Activated naive CD4-positive, alpha-beta T cell treated with anti-CD3 and anti-CD28 coated beads, Interleukin-2, amount 10 ng/mL, durations not matched to agents 7 days and 5 days (primary cell): Measurements from ENCODE around the gene POLR1A.

Experiments
- CTCF ChIA-PET: fragments of 350-600 bp; sonication (Branson Sonifier 250); formaldehyde crosslinking; loops from one replicate; lab custom pipeline; 2021; ENCODE audit warnings: antibody characterized with exemption; lab: Charles Lee
- DNase-seq: peaks from one replicate; pipeline ENCODE4 v3.0.0-alpha.2; 2020
- H3K27ac Mint-ChIP-seq: one replicate; pipeline ENCODE4 v1.8.0; 2021; ENCODE audit warnings: mild to moderate bottlenecking, moderate library complexity, mixed read lengths
- H3K27me3 Mint-ChIP-seq: one replicate; pipeline ENCODE4 v1.8.0; 2021; ENCODE audit warnings: mild to moderate bottlenecking, mixed read lengths
- H3K36me3 Mint-ChIP-seq: one replicate; pipeline ENCODE4 v1.8.0; 2021; ENCODE audit warnings: mixed read lengths
- H3K4me1 Mint-ChIP-seq: one replicate; pipeline ENCODE4 v1.8.0; 2021; ENCODE audit warnings: mixed read lengths
- H3K4me3 Mint-ChIP-seq: one replicate; pipeline ENCODE4 v1.8.0; 2021; ENCODE audit warnings: mild to moderate bottlenecking, moderate library complexity, mixed read lengths
- H3K9me3 Mint-ChIP-seq: one replicate; pipeline ENCODE4 v1.8.0; 2021; ENCODE audit warnings: mixed read lengths

The POLR1A gene

DNA sequence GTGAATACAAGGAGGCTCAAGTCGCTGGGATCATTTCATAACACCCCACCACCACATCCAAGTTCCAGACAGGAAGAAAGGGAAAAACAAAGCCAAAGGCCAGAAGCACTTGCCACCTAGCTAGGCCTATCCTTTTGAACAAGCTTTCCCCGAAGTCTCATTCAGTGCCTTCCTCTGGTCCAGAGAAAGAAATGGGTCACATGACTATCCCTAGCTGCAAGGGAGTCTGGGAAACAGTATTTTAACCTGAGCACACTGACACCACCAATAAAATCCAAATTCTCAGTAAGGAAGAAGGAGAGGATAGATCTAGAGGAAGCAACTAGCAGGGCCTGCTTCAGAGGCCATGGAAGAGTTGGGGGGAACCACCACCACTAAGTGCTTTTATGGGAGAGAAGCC is 91.2 kb downstream of the POLR1A start:
- Mint-ChIP-seq H3K4me1 (peaks cover 41% of the 10 kb centered on the region), H3K27me3 (peaks cover 4% of the 10 kb centered on the region)
- CTCF ChIA-PET = interaction anchor here (0.7 to 1.9 kb wide), 2 partner anchors 66 to 160 kb away, joined by 3 to 5 read pairs; no protein-coding TSS in a partner anchor

DNA sequence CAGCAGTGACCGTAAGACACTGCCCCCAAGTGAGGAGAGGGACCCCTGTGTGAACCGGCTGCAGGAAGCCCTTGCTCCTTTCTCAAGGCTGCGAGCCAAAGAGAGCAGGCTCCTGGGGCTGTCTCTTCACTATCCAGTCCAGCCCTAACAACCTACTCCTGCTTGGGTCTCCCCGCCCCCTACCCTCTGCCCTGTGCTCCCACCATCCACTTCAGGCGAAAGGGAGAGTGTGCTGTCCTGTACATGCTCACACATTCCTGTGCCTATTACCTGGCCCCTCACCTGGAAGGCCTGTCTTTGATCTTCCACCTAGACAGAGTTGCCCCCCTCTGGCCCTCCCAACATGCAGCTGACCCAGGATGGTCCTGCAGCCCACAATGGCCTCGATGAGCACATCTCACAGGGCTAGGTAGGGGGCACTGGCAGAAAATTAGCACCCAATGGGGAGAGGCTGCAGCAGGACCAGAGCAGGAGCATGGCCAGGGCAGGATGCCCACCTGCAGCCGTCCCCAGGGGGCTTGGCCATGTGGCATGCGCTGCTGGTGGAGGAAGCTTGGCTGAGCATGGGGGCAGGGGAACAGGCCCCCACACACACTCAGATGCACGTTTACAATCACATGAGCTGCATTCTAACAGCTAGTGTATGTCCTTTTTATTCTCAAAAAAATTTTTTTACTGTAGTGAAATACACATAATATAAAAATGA is 93.5 kb downstream of the POLR1A start:
- Mint-ChIP-seq H3K27me3 (peaks cover 10% of the 10 kb centered on the region), H3K27ac (no peak overlapping the region)
- CTCF ChIA-PET = no interaction called here

More for the DNA sequence above, 91.2 kb downstream of the POLR1A start:
- no peak for DNase-seq
- H3K9me3 Mint-ChIP-seq = peaks cover 26% of the 10 kb centered on the region
- no peak overlapping the region for H3K27ac Mint-ChIP-seq
- H3K36me3 Mint-ChIP-seq = peaks cover 23% of the 10 kb centered on the region
- no peak overlapping the region for H3K4me3 Mint-ChIP-seq

DNA sequence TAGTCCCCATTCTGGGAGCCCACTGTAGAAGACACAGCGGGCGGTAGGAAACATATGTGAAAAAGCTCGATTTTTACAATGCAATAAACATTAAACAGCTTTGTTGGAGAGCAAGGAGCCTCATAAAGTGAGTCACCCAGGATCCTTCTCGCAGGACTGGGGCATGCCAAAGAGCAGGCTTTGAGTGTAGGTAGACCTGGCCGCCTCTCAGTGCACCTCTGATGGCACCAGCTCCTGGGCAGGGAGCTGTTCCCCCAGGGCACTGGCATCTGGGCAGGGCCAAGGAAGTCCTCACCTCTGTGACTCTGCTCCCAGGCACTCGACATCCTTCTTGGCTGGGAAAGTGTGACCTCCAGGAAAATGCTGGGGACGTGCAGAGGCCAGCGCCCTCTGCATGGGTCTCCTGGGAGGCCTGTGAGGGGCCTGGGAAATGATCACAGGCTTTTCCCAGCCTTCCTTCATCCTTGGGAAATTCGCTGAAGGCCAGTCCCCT is 94.2 kb downstream of the POLR1A start:
- H3K9me3 Mint-ChIP-seq = peaks cover 36% of the 10 kb centered on the region
- H3K4me3 Mint-ChIP-seq = no peak overlapping the region
- CTCF ChIA-PET = no interaction called here
- H3K27me3 Mint-ChIP-seq = peaks cover 12% of the 10 kb centered on the region
- H3K4me1 Mint-ChIP-seq = peaks cover 23% of the 10 kb centered on the region
- peak; percentile 5 for DNase-seq
- H3K27ac Mint-ChIP-seq = no peak overlapping the region
- H3K36me3 Mint-ChIP-seq = peaks cover 27% of the 10 kb centered on the region

More for the DNA sequence above, 93.5 kb downstream of the POLR1A start:
- peaks cover 23% of the 10 kb centered on the region for H3K36me3 Mint-ChIP-seq
- peaks cover 29% of the 10 kb centered on the region for H3K4me1 Mint-ChIP-seq
- peak; percentile 12 for DNase-seq
- H3K4me3 Mint-ChIP-seq = no peak overlapping the region
- H3K9me3 Mint-ChIP-seq = peaks cover 31% of the 10 kb centered on the region

DNA sequence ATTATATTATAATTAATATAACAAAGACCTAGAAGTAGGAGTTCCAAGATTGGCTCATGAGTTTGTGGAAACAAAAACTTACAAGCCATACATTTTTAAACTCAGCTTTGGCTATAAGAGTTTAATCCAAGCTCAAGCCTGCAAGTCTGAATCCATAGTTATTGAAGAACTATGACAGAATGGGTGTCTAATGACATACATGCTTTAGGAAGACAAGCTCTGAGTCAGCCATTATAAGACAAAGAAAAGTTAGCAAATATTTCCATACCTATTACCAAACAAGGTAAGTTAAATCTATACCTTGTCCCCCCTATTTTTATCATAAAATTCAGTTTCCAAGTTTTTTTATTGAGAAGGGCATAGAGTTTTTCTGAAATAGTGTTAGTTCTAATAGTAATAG is 95.6 kb downstream of the POLR1A start:
- no peak overlapping the region for H3K4me3 Mint-ChIP-seq
- CTCF ChIA-PET = no interaction called here
- H3K36me3 Mint-ChIP-seq = peaks cover 24% of the 10 kb centered on the region
- peaks cover 11% of the 10 kb centered on the region for H3K4me1 Mint-ChIP-seq
- peaks cover 42% of the 10 kb centered on the region for H3K9me3 Mint-ChIP-seq
- peaks cover 18% of the 10 kb centered on the region for H3K27me3 Mint-ChIP-seq
- H3K27ac Mint-ChIP-seq = no peak overlapping the region
- no peak for DNase-seq

DNA sequence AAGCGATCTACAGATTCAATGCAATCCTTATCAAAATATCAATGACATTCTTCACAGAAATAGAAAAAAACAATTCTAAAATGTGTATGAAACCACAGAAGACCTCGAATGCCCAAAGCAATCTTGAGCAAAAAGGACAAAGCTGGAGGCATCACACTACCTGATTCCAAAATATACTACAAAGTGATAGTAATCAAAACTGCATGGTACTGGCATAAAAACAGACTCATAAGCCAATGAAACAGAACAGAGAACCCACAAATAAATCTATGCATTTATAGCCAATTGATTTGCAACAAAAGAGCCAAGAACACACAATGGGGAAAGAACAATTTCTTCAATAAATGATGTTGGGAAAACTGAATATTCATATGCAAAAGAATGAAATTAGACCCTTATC is 99.2 kb downstream of the POLR1A start:
- H3K9me3 Mint-ChIP-seq = peaks cover 31% of the 10 kb centered on the region

DNA sequence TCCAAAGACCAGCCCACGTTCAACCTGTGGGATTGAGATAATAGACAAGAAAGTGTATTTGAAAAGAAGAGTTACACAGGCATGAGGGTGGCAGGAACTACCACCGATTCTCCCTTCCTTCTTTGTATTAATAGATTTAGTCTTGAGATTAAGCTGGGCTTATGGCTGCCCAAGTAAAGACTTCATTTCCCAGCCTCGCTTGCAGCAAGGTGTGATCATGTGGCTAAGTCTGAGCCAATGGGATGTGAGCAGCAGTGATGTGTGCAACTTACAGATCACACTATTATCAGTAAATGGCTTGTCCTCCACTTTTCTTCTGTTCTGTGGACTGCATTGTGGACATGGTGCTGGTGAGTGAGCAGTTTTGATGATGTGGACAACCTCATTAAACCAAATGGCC is 101.7 kb downstream of the POLR1A start:
- DNase-seq = peak; percentile 18
- Mint-ChIP-seq H3K9me3 (peaks cover 37% of the 10 kb centered on the region), H3K36me3 (peaks cover 26% of the 10 kb centered on the region), H3K27ac (no peak overlapping the region), H3K4me3 (no peak overlapping the region), H3K27me3 (peaks cover 18% of the 10 kb centered on the region), H3K4me1 (peaks cover 30% of the 10 kb centered on the region)
- CTCF ChIA-PET = interaction anchor here (1.2 kb wide), 1 partner anchor 115 kb away, joined by 3 read pairs; no protein-coding TSS in a partner anchor

More for the DNA sequence above, 99.2 kb downstream of the POLR1A start:
- Mint-ChIP-seq H3K36me3 (peaks cover 17% of the 10 kb centered on the region), H3K27ac (no peak overlapping the region), H3K4me3 (no peak overlapping the region), H3K27me3 (peaks cover 18% of the 10 kb centered on the region), H3K4me1 (peaks cover 10% of the 10 kb centered on the region)
- DNase-seq = no peak
- CTCF ChIA-PET = no interaction called here

DNA sequence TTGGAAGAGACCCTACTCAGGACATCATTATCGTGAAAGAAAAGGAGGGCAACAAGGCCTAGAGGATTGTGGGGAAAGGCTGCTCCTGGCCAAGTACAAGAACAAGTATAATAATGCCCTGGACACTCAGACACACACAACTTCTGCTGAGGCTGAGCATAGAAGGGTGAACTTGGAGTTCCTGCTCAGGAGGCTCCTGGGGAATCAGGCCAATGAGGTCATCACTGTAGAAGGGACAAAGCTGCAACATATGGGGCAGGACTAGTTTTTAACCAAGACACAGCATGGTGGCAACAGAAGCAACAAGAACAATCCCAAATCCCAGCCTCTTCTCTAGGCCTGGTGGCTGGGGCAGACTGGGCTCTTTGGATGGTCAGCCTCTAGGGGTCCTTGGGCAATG is 102.6 kb downstream of the POLR1A start:
- Mint-ChIP-seq H3K4me3 (no peak overlapping the region), H3K4me1 (peaks cover 39% of the 10 kb centered on the region), H3K27me3 (peaks cover 17% of the 10 kb centered on the region), H3K36me3 (peaks cover 27% of the 10 kb centered on the region), H3K27ac (no peak overlapping the region), H3K9me3 (peaks cover 35% of the 10 kb centered on the region)
- CTCF ChIA-PET = interaction anchor here (1.2 kb wide), 1 partner anchor 114 kb away, joined by 3 read pairs; no protein-coding TSS in a partner anchor
- DNase-seq = no peak

DNA sequence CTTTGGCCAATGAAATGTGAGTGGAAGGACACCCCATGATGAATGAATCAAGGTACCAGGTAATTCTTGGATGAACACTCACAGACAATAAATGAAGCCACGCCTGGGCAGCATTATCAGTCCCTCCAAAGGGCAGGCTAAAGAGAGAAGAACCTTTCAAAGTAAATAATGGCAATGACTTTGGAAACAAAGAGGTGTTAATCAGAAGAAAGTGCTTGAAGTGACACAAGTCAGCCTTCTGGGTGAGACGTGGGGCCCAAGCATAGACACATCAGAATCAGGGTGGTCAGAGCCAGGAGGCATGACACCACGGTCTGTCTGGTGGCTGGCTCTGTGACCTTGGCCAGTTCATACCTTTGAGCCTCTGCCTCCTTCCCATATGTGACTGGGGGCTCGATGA is 103.3 kb downstream of the POLR1A start:
- H3K36me3 Mint-ChIP-seq = peaks cover 27% of the 10 kb centered on the region
- H3K27me3 Mint-ChIP-seq = peaks cover 12% of the 10 kb centered on the region
- no peak overlapping the region for H3K4me3 Mint-ChIP-seq
- CTCF ChIA-PET = no interaction called here
- H3K27ac Mint-ChIP-seq = no peak overlapping the region
- DNase-seq = no peak
- H3K4me1 Mint-ChIP-seq = peaks cover 46% of the 10 kb centered on the region
- H3K9me3 Mint-ChIP-seq = peaks cover 33% of the 10 kb centered on the region

DNA sequence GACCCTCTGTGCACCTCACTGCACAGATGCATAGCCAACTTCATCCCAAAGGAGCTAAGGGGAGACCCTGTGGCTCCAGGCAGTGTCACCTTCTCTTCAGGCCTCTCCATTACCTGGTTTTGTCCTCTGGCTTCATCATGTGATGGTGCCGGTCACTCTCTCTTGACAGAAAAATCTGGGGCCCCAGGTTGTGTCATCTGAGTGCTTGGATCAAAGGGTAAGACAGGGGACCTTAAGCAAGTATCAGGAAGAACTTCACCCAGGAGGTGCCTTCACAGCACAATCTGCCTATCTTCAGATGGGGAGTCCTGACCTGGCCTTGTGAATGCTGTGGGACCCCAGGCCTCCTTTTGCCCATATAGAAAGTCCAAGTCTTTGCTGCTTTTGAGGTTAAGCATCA is 104.4 kb downstream of the POLR1A start:
- CTCF ChIA-PET = no interaction called here
- no peak for DNase-seq
- Mint-ChIP-seq H3K27ac (peak overlapping the region; percentile 92), H3K9me3 (peaks cover 27% of the 10 kb centered on the region), H3K36me3 (peaks cover 31% of the 10 kb centered on the region), H3K27me3 (peaks cover 12% of the 10 kb centered on the region), H3K4me3 (no peak overlapping the region), H3K4me1 (peaks cover 57% of the 10 kb centered on the region)

DNA sequence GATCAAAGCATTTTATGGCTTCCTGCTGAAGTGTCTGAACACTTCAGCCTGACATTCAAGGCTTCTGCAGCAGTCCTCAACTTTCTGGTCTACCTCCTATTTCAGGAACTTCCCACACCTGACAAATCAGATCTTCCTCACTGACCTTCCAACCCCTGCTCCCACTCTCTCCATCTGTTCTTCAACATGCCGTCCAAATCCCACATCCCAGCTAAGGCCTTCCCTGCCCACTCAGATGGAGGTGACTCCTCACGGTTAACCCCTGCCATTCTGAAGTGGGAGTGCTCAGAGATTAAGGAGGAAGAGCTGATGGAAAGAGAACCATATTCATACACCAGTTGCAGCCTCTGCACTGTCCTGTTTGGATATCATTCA is 104.8 kb downstream of the POLR1A start:
- CTCF ChIA-PET = interaction anchor here (1.6 to 2.8 kb wide), 3 partner anchors 13 to 112 kb away, joined by 4 to 18 read pairs (median 9); partner anchors contain the start of gene ST3GAL5
- H3K9me3 Mint-ChIP-seq = peaks cover 23% of the 10 kb centered on the region
- peak overlapping the region; percentile 92 for H3K27ac Mint-ChIP-seq
- H3K36me3 Mint-ChIP-seq = peaks cover 31% of the 10 kb centered on the region
- H3K4me3 Mint-ChIP-seq = peak overlapping the region; percentile 7
- peaks cover 61% of the 10 kb centered on the region for H3K4me1 Mint-ChIP-seq
- H3K27me3 Mint-ChIP-seq = peaks cover 9% of the 10 kb centered on the region
- no peak for DNase-seq

DNA sequence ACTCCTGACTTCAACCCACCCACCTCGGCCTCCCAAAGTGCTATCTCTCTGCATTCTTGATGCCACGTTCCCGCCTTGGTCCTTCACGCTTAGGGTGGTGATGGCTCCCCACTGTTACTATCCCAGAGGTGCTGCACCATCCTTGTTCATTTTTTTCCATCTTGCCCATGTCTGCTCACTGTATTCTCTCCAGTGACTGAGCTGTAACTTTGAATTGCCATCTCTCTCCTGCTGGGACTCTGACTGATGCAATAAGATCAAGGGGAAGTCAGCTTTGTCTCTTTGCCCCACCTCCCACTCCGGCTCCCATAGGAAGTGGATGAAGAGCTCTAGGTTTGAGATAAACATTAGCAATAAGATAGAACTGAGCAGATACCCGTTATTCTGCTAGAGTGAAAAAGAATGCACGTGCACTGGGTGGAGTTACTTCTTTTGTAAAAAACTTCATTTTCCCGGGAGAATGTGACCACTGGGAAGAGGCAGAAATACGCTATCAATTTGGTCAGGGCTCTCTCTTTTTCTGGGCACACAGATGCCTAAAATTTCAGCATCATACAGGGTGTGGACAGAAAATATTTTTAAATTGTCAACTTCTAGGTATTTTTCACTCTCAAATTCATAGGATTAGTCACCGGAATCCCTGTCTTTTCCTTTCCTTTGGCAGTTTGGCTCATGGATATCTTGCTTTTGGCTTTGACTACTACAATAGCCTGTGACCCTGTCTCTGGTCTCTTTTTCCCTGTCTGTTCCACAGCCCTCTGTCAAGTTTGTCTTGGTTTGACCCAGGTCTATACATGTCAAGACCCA is 105.4 kb downstream of the POLR1A start:
- no peak for DNase-seq
- peaks cover 30% of the 10 kb centered on the region for H3K36me3 Mint-ChIP-seq
- H3K27ac Mint-ChIP-seq = peak overlapping the region; percentile 92

DNA sequence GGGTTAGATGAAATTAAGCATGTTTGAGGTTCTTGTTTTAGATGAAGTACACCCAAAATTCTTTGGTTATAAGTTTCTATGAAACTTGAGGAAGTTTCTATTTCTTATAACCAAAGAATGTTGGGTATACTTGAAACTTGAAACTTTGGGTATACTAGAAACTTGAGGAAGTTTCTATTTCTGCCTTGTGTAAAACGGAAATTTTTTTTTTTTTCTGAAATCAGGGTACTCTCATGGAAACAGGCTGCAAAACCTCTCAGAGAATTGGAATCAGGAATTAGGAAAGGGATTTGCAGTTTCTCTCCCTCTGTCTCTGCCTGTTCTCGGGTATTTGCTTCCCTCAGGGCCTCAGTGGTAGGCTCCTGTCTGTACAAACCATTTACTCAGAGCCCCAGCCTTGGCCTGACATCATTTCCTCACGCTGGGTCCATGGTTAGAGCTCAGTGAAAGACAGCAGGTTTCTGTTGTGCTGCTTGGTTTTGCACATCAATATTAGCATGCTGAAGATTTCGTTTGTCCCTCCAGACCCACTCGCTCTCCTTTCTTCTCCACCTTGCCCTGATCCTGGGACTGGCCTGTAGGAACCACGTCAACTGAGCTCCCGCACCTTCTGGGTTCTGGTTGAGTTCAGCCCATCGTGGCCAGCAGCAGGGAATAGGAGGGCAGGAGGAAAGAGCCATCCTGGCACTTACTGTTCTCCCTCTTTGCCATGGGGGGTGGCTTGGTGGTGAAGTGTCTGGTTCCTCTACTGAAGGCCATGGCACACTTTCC is 106.4 kb downstream of the POLR1A start:
- Mint-ChIP-seq H3K27me3 (peaks cover 4% of the 10 kb centered on the region), H3K9me3 (peaks cover 10% of the 10 kb centered on the region), H3K4me1 (peaks cover 77% of the 10 kb centered on the region), H3K36me3 (peaks cover 23% of the 10 kb centered on the region), H3K27ac (peak overlapping the region; percentile 92), H3K4me3 (peak overlapping the region; percentile 42)
- peak; percentile 76 for DNase-seq
- CTCF ChIA-PET = interaction anchor here (1.0 to 2.8 kb wide), 5 partner anchors 15 to 171 kb away, joined by 4 to 18 read pairs (median 4); partner anchors contain the start of gene ST3GAL5

More for the DNA sequence above, 105.4 kb downstream of the POLR1A start:
- Mint-ChIP-seq H3K4me1 (peaks cover 66% of the 10 kb centered on the region), H3K9me3 (peaks cover 19% of the 10 kb centered on the region), H3K27me3 (peaks cover 8% of the 10 kb centered on the region), H3K4me3 (peak overlapping the region; percentile 3)
- CTCF ChIA-PET = interaction anchor here (1.2 to 2.8 kb wide), 4 partner anchors 13 to 172 kb away, joined by 4 to 18 read pairs (median 6); partner anchors contain the start of gene ST3GAL5
